Measurements from ENCODE around the gene CHIT1. TPM values are rescaled to one million over a fixed set of nuclear protein-coding genes. Genes with fewer than 3 reads are reported as not detected.

The CHIT1 gene
- total and polyA plus RNA-seq, 9 of the 15 experiments (the other 6 are each of a cell fraction or from before 2014, with no cell fraction given), result not detected

DNA sequence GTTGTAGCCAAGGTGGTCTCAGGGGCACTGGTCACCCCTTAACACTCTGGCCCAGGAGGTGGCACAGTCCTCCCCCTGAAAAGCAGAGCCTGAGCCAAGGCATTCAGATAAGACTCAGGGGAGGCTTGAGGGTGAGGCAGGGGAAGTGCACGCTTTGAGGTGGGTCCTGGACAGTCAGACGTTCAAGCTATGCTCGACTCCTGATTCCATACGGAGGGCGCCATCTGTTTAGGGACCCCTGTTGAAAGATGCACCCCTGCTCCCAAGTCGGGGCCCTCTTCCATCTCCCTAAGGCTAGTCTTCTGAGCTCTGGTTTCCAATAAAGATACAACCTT is 30.0 kb downstream of the CHIT1 start:
- H3K27me3 ChIP-seq (ENCODE audit: control insufficient read depth in 2 of 2, insufficient read depth in 2 of 2, low read length in 2 of 2), result peaks cover 34 to 41% of the 10 kb centered on the region in 2 experiments; a peak in 4 of 5 replicates
- H3K9ac ChIP-seq (ENCODE audit: insufficient read depth in 1 of 2, low read depth in 2 of 2, low read length in 2 of 2), result no peak overlapping the region
- ChIA-PET POLR2A (interaction anchor here (0.9 kb wide), 1 partner anchor 17 kb away, joined by 6 read pairs; no protein-coding TSS in a partner anchor), CTCF (ENCODE audit: low intra/inter-chr PET ratio) (no interaction called here)
- H3K27ac ChIP-seq (ENCODE audit: extremely low read depth, low read depth, low read length), result no peak overlapping the region
- in situ Hi-C loops (cut with MboI), result no loop called here
- TF ChIP-seq RBM15 (IDR thresholded peaks at IDR 0.05; ENCODE audit: insufficient read depth, low read length) (no peak), RBBP5 (IDR thresholded peaks at IDR 0.05; ENCODE audit: borderline replicate concordance, insufficient read depth, low read length, poor library complexity, severe bottlenecking) (no peak), RUNX1 (IDR thresholded peaks at IDR 0.05; ENCODE audit: low read depth) (no peak), ZBTB1 (CRISPR knock-in tag; IDR thresholded peaks at IDR 0.05; ENCODE audit: borderline replicate concordance, low read depth) (no peak), OTX1 (CRISPR knock-in tag; IDR thresholded peaks at IDR 0.05) (no peak), MITF (IDR thresholded peaks at IDR 0.05) (no peak), RBM25 (IDR thresholded peaks at IDR 0.05; ENCODE audit: low read depth, low read length, severe bottlenecking) (no peak), ZNF592 (IDR thresholded peaks at IDR 0.05) (no peak), HMG20B (CRISPR knock-in tag; IDR thresholded peaks at IDR 0.05) (no peak)
- TF ChIP-seq, protein P1, sequence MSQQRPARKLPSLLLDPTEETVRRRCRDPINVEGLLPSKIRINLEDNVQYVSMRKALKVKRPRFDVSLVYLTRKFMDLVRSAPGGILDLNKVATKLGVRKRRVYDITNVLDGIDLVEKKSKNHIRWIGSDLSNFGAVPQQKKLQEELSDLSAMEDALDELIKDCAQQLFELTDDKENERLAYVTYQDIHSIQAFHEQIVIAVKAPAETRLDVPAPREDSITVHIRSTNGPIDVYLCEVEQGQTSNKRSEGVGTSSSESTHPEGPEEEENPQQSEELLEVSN (IDR thresholded peaks at IDR 0.05; ENCODE audit: borderline replicate concordance in 1 of 2, extremely low read depth in 1 of 2, insufficient read depth in 1 of 2, insufficient read length in 1 of 2, low read depth in 1 of 2, low read length in 1 of 2, poor library complexity in 1 of 2, severe bottlenecking in 1 of 2), result no peak
- TF ChIP-seq, protein P2, sequence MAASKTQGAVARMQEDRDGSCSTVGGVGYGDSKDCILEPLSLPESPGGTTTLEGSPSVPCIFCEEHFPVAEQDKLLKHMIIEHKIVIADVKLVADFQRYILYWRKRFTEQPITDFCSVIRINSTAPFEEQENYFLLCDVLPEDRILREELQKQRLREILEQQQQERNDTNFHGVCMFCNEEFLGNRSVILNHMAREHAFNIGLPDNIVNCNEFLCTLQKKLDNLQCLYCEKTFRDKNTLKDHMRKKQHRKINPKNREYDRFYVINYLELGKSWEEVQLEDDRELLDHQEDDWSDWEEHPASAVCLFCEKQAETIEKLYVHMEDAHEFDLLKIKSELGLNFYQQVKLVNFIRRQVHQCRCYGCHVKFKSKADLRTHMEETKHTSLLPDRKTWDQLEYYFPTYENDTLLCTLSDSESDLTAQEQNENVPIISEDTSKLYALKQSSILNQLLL (CRISPR knock-in tag; IDR thresholded peaks at IDR 0.05; ENCODE audit: borderline replicate concordance), result no peak
- H3K9me3 ChIP-seq (replicated peaks; ENCODE audit: control insufficient read depth, insufficient read depth, low read depth, low read length), result no peaks in the 10 kb centered on the region
- H3K36me3 ChIP-seq (ENCODE audit: control insufficient read depth, insufficient read depth, low read length), result no peaks in the 10 kb centered on the region
- FAIRE-seq, result no peak
- no peak overlapping the region for H3K4me3 ChIP-seq
- no TSS peak for BruUV-seq (replicated peaks)
- WGBS (ENCODE audit: insufficient coverage, low coverage, missing lambda C conversion rate), result 0% methylated on average over 6 of the region's 6 CpGs
- no peak overlapping the region for H3K4me2 ChIP-seq (ENCODE audit: insufficient read depth, low read length)
- no peaks in the 10 kb centered on the region for H3K4me1 ChIP-seq (replicated peaks in 1 of 2; ENCODE audit: control insufficient read depth in 2 of 2, insufficient read depth in 2 of 2, low read length in 2 of 2)
- no peaks in the 10 kb centered on the region; the same call in 1 of the 2 replicates for H4K20me1 ChIP-seq (replicated peaks; ENCODE audit: control insufficient read depth, insufficient read depth, low read length)
- no peaks in the 10 kb centered on the region for H3K79me2 ChIP-seq (ENCODE audit: control insufficient read depth, insufficient read depth, low read length)
- no peak for DNase-seq (ENCODE audit: extremely low read depth in 1 of 4, low spot score in 3 of 4)
- H3K9me1 ChIP-seq (ENCODE audit: control insufficient read depth, insufficient read depth, low read length), result no peaks in the 10 kb centered on the region
- H2AFZ ChIP-seq (ENCODE audit: low read depth, low read length), result no peak overlapping the region
- ATAC-seq, result no peak
- intact Hi-C loops (cut with micrococcal nuclease), result no loop called here
